NCI-H82 (cell line): ENCODE measurements around the gene BCL2.

Experiments used
- DNase-seq: peaks from one replicate; lab custom pipeline; 2025; lab: John Stamatoyannopoulos, UW

The BCL2 gene

DNA sequence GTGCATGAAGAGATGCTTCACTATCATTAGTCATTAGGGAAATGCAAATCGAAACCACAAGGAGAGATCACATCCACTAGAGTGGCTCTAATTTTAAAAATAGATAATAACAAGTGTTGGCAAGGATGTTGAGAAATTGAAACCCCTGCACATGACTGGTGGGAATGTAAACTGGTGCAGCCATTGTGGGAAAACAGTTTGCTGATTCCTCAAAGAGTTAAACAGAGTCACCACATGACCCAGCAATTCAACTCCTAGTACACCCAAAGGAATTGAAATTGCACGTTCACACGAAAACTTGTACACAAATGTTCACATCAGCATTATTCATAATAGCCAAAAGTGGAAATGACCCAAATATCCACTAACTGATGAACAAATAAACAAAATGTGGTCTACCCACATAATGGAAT, 179.5 kb downstream of the BCL2 start:
- no peak for DNase-seq

DNA sequence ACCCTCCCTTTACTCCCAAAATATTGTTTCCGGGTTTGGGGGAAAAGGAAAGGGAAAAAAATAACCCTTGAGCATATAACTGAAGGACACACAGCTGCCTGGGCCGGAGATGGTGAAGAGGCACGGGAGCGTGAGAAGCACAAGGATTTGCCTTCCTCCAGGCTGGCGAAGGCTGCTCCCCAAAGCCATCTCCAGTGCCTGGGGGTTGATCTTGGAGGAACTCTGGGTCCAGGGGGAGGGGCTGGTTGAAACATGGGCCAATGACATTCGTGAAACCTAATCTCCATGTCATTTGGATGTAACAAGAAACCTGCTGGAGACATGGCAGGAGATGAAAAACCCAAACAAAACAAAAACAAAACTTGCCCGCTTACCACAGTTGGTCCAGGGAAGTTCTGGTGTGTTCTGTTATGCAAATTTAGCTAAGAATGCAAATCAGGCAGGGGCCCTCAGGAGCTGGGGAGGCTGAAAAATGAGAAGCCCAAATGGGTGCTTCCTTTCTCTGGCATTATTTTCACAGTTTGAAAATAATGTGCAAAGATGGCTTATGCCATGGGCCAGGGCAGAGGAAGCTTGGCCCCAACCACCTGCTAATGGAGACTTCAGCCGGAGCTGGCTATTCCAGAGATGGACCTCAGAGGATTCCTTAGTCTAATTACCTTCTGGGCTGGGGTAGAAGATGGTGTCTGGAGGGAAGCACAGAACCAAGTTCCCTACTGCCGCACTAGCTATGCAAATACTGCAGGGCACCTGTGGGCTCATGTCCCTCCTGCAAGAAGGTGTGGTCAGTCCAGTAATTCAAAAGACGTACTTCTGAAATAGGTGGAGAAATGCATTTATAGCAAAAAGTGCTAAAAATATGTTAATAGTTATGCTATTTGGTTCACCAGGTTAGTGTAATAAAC, 180.9 kb downstream of the BCL2 start:
- no peak for DNase-seq

DNA sequence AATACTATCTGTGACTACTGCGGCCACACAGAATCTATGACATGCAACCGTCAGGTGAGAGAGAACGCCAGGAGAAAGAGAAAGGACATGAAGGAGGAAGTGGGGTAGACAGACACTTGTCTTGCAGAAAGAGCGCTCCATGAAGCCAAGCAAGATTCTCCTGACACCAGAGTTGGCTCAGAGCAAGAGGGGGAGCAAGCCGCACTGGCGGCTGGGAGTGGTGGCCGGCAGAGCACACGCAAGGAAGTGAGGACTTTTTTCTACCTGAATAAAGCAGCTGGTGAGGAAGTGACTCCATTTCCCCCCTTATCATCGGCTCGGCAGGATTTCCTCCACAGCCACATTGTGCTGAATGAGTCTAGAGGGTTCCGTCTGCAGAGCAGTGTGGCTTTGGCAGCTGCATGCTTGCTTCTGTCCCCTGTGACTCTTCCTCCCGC, 181.6 kb downstream of the BCL2 start:
- DNase-seq = no peak

DNA sequence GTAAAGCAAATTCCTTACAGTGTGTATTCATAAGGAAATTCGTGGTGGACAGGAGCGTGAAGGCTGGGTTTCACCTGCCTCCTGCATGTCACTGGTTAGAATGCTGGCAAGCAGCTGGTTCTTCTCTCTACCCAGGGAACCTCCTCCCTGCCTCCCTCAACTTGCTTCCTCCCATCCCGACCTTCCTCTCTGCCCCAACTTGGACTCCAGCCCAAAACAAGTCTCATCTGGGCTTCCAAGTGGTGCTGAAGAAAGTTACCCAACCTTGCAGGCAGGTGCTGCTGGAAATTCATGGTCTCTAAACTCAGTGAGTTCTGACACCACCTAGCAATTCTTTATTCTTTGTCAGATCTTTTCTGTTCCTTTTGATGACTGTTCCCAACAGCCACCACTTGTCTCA, 184.5 kb downstream of the BCL2 start:
- no peak for DNase-seq

DNA sequence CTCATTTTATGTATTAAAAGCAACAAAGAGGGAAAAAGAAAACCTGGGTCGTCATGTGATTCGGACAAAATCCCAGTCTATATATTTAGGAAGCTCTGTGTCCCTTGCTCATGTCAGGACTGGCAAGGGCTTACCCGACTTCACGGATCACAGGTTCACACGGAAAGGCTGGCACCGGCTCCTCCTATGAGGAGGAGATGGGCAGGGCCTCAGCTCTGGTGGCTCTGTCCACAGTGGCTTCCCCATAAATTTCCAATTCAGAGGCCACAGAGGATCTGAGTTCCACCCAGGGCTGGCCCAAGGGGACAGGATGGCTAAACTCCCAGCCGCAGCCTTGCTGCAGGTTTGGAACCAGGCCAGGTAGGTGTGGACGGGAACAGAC, 186.8 kb downstream of the BCL2 start:
- DNase-seq = no peak

DNA sequence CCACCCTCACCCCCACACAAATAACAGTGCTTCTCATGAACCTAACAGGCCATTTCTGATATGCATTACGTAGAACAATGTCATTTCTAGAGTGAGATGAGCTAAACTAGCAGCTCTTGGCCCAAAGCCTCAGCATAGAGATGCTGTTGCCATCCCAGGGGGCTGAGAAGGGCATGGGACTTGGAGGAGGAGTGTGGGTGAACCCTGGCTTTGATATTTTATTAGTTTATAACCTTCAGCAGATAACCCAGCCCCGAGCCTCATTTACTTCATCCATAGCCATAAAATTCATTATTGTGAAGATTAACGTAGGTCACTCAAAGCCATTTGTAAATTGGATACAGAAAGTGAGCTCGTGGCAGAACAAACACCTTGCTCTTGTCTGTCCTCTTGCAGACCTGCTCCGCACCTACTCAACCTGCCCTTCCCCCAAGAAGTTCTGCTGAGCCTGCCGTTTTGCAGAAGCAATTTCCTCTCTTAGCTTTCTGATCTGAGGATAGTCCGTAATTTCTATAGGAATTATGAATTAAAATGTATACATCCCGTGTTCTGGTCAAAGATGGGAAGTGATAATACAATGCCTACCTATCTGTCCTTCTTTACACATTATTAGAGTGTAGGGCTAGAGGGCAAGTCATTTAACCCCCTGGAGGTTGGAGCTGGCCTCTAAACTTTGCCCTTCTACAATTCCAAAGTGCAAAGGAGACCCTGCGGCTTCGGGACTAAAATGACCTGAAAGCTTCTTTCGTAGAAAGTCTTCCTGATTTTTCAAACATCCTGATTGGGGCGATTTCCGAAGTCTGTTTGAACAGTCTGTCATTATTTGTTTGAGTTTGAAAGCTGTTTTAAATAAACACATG, 187.4 kb downstream of the BCL2 start:
- no peak for DNase-seq

DNA sequence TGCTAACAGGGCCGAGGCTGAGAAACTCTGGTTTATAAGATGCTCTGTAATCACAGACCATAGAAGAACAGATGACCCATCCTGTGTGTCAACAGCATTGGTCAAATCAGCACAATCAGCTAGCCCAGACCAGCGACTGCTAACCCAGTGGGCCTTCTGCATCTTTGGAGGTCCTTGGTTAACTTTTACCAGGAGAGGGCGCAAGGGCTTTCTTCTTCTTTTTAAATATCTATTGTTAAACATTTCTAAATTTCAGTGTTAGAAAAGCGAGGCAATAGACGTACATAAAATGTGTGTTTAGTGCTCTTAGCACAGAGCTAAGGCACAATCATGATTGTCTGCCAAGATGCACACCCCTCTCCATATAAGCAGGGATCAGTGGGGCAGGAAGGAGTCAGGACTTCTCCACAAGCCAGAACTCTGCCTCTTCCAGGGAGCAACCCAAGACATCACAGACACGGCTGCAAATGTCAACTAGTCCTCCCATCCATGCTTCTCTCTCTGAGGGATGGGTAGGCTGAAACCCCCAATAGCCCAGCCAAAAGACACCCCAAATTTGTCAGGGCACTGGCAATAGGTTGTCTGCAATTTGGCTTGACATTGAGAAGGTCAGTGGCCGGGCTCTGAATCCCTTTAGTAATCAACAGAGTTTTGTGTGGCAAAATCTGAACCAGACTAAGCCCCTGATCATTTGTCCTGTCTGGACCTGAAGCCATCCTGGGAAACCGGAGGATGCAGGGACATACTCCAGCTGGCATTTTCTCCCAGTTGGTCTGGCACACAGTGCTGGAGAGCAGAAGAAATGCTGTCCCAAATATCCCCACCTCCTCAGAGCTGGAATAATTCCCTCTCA, 188.2 kb downstream of the BCL2 start:
- DNase-seq = peak; percentile 15

DNA sequence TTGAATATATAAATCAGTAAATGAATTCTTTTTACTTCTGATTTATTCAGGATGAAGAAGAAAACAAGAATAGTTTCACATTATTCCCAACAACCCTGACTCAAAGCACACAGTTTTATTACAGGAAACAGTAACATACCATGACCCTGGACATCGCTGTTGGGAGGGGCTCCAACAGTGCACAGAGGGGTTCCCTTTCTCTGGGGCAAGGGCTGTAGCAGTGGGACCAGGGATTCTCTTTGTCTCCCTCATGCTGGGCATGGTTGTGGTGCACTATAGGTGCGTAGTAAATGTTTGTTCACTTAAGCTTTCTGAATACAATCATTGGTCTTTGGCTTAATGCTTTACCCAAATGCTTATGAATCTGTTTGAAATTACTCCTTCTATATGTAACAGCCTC, 189.4 kb downstream of the BCL2 start:
- no peak for DNase-seq

DNA sequence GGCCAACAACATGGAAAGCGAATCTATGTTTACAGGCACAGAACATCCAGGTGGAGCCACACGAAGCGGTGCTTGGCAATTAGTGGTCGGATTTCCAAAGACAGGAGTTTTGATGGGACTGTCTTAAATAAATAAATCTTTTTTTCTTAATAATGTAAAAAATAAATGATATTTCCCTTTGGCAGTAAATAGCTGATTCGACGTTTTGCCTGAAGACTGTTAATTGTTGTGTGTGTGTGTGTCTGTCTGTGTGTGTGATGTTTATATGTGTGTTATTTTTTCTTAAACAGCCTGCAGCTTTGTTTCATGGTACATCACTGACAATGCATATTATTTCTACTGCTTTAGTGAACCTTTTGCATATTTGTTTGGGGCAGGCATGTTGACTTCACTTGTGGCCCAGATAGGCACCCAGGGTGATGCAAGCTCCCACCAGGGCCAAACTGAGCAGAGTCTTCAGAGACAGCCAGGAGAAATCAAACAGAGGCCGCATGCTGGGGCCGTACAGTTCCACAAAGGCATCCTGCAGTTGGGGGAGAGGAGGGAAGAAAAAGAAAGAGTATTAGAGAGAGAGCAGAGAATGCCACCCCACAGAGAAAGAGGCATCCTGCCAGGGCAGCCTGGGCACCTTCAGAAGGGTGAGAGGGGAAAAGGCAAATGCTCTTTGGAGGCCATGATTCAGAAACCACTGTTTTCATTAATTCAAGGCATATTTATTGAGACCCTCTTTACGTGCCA, 191.2 kb downstream of the BCL2 start:
- DNase-seq = no peak

DNA sequence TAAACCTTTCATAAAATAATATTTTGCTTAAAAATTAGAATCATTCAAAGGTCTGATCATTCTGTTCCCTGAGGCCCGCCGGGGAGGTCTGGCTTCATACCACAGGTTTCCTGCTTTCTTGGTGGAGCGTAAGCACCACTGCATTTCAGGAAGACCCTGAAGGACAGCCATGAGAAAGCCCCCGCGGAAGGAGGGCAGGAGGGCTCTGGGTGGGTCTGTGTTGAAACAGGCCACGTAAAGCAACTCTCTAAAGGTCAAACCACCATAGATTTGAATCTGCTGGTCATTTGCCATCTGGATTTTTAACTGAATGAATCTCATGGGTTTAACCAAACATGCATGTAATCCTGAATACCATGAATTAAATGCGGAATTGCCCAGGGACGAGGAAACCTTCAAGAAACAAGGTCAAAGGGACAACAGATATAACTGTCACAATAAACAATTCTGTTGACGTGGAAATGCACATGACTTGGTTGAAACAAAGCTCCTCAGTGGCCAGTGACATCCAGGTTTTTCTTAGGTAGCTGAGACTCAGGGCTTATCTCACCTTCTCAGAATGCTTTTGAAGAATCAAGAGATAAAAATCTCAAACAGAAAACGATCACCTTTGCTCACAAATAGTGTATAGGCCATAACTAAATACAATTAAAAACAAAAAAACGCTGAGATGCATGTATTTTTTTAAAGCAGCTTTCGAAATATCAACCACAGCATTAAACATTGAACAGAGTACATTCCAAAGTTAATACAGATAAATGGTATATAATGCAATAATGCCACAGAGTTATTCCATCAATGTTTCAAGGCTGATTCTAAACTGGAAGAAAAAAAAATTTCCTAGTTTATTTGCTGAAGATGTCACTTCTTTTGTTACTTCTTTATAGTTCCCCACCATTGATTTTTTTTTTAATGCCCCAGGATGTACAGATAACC, 193.2 kb downstream of the BCL2 start:
- DNase-seq = no peak

DNA sequence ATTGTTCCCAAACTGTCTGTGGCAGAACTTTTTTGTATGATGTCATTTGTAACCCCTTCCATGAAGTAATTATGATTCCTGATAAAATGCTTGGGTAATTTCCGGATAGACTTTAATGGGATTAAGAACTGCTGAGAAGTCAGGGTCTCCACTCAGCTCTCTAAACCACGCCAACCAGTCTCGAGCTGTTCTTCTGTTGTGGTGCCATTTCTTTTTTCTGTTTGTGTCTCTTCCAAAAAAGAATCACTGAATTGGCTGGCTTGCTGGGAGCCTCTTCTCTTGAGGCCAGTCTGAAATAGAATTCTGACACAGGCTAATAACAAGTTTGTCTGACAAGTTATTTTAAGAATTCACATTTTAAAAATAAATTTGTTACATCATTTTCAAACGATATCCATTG, 198.9 kb downstream of the BCL2 start:
- peak; percentile 45 for DNase-seq

DNA sequence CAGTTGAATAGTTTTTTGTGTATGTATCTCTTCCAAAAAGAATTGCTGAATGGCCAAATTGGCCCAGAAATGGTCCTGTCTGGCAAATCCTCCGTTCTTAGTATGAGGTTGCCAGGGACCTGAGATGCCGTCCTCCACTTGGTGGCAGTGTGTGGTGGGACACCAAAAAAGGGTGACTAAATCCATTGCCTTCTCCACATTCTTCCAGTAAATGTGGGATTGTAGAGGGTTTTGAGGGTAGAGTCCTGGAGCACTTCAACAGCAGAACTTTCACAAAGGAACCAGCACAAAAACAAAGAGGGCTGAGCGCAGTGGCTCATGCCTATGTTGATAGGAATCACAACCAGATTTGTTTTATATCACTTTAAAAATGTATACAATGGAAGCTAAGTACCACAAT, 199.9 kb downstream of the BCL2 start:
- DNase-seq = peak; percentile 14

DNA sequence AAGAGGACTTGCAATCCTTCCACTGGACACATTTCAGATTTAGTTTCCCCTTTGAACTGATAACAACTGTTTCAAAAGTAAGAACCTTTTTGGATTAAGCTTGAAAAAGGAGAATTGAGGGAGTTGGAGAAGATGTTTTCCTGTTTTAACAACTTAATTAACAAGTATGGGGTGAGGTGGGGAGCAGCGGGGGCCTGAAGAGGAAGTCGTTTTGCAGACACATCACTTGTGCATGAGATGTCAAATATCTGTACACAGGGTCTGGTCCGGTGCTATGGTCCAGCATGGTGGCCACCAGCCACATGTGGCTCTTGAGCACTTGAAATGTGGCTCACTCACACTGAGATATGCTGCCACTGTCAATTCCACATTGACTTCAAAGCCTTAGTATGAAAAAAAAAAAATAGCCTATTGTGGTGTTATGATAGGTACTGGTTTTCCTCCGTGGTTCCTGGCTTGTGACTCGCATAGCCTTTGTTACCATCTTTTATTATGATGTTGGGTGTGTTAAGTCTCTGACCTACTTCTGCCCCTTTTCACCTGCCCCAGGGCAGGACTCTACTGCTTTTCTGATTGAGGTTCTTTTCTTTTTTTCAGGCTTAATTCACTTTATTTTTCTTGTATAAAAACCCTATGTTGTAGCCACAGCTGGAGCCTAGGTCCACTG, 205.5 kb downstream of the BCL2 start:
- no peak for DNase-seq

DNA sequence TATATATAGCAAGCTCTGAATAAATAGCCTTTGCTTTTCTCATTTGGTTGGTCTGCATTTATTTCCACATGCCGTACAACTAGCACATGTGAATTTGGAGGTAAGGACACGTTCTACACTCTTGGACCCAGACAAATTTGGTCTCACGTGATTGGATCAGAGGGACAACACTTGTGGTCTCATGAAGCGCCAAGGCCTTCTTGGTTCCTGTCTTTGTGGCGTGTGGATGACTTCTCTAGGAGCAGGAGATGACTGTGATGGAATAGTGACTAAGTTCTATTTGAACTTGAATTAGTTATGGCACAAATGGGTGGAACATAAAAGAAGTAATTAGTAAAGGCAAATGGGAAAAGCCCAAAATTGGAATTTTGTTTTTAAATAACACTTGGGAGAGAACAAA, 206.9 kb downstream of the BCL2 start:
- DNase-seq = no peak

DNA sequence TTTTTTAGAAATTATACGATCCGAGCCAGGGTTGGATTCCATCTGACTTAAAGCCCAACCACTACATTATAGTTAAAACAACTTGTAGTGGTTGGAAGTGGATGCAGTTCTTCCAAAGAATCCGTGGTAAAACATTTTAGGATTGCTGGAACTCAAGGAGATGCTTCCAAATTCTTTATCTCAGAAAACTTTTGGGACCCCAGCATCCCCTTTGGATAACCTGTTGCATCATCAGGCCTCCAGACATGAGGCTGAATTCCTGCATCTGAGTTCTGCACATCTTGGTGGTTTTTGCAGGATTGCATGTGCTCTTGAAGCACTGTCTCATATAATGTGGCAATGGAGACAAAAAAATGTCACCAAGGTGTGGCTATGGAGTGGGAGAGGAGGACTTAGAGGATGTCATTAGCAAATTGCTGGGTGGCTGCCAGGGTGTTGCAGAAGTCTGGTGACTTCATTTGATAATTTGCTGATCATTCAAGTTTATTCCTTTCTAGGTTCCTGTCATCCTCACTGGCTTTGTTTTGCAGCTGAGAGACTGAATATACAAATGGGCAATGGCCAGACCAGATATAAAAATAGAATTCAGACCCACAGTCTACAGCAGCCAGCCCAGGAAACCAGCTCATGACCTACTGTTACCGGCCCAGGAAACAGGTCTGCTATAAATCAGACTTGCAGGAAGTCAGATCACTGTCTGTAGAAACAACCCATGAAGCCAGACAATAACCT, 207.7 kb downstream of the BCL2 start:
- no peak for DNase-seq

DNA sequence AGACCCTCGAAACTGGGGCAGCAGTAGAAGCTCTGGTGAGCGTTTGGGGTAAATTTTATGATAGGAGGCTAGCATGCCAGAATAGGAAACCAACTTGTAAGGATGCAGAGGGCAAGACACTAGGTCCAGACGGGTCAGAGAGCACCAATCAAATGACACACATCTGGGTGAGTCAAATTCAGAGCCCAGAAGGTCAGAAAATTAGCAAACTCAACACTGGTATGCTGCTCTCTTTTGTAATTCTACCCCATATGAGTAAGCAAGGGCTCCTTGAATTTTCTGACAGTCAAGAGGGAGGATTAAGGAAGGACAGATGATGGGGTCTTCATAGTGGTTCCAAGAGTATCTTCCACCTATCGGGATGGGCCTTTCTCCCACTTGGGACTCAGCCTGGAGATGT, 209.8 kb downstream of the BCL2 start:
- DNase-seq = no peak

DNA sequence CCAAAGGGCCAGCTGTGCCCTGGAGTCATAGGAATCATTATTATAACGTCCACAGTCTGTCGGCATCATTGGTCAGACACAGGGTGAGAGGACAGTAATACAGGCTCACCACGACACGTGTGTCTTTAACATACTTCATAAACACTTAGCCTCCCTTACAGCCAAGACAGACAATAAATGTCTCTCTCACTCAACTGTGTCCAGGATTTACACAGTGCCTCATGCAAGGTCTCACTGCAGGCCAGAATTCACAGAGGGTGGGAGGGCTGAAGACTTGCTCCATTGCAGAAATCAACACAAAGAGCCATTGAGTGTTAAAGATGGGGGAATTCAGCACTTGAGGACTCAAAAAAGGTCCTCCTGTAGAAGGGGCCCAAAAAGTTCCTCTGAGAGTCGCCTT, 210.5 kb downstream of the BCL2 start:
- no peak for DNase-seq

DNA sequence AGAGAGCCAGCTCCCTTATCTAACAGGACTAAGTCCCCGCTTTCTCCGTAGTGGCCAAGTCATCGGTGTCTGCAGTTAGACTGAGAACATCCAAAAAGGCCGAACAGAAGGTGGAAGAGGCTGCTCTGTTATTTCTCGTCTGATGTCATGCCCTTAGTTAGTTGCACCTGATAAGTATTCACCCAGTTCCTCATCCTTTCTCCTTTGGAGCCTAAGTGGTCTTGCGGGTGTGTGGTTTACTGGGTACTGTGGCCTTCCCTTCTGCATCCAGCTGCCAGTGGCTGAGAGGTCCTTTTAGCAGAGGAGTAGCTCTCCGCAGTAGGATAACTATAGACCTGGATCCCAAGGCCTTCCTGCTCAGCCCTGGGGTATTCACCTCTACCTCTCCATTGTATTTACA, 211.6 kb downstream of the BCL2 start:
- DNase-seq = no peak
